Heart right ventricle (tissue), 16 donors: ENCODE measurements around the gene PLCB4. TPM values are rescaled to one million over a fixed set of nuclear protein-coding genes. Genes with fewer than 3 reads are reported as not detected.

Experiments used
- ATAC-seq, 8 donors: fragments of 200-7000 bp; cut with Tn5 transposase; one replicate each; pipeline ENCODE4 v1.9.1; 2020; ENCODE audit warnings: mild to moderate bottlenecking in 8 of 8, moderate library complexity in 8 of 8, moderate number of reproducible peaks in 1 of 8
- DNase-seq, 2 donors: peaks; one replicate each; pipeline ENCODE4 v3.0.0-alpha.2; 2020
- H3K27ac ChIP-seq, 10 donors: fragments of 200-600 bp; sonication (generic) in 2 of 10; one replicate each; pipeline versions ENCODE4 v1.5.0 to v1.8.0; 2020 to 2022; ENCODE audit warnings: mild to moderate bottlenecking in 3 of 10
- H3K27me3 ChIP-seq, 7 donors: fragments of 200-600 bp; one replicate each; pipeline ENCODE4 v1.8.0; 2021 to 2022; ENCODE audit warnings: mild to moderate bottlenecking in 2 of 7
- H3K36me3 ChIP-seq, 9 donors: fragments of 200-600 bp; sonication (generic) in 1 of 9; one replicate each; pipeline versions ENCODE4 v1.5.0 to v1.8.0; 2020 to 2022; ENCODE audit warnings: mild to moderate bottlenecking in 2 of 9
- H3K4me1 ChIP-seq, 9 donors: fragments of 200-600 bp; sonication (generic) in 1 of 9; one replicate each; pipeline versions ENCODE4 v1.5.0 to v1.8.0; 2020 to 2022; ENCODE audit warnings: mild to moderate bottlenecking in 4 of 9
- H3K4me3 ChIP-seq, 10 donors: fragments of 200-600 bp; sonication (generic) in 2 of 10; one replicate each; pipeline versions ENCODE4 v1.5.0 to v1.8.0; 2020 to 2022; ENCODE audit warnings: mild to moderate bottlenecking in 7 of 10, moderate library complexity in 2 of 10
- H3K9me3 ChIP-seq, 11 donors: fragments of 200-600 bp in 10 of 11; sonication (generic) in 2 of 11; one replicate each; pipeline versions ENCODE4 v1.5.0 to v1.8.0; 2013 to 2022; ENCODE audit warnings: mild to moderate bottlenecking in 2 of 11, control low read depth in 1 of 11, moderate library complexity in 1 of 11
- WGBS, 2 donors: extraction: QIAGEN DNeasy Blood & Tissue Kit; methylation state at CpG; one replicate each; pipeline ENCODE4 v1.1.7; 2013; ENCODE audit warnings: inconsistent platforms in 1 of 2; 5-methylcytosine and 5-hydroxymethylcytosine counted together
- intact Hi-C, 10 donors: fragments of 100-400 bp; cut with DNase I; formaldehyde crosslinking; loops; one replicate each; pipeline versions ENCODE4 v1.11.1 to v1.14.2; 2022
- polyA plus RNA-seq, 2 donors: library from polyadenylated mRNA; stranded (reverse); fragments of 200-250 nt; gene quantifications; one replicate each; pipeline ENCODE4 v1.2.3, GENCODE V29; 2013
- total RNA-seq, 10 donors: library from RNA; stranded (reverse); fragmentation: NEBNext Ultra II Directional in 3 of 10; extraction: Animal tissue kit (Norgen Biotek cat#: 25700) in 3 of 10; gene quantifications; one replicate each; pipeline versions ENCODE4 v1.2.1 to v1.2.4, GENCODE V29; 2021 to 2023
- TF ChIP-seq, protein P1 (sequence below), 9 donors: fragments of 200-600 bp; sonication (generic) in 2 of 9; IDR thresholded peaks; one replicate each; pipeline versions ENCODE4 v1.5.0 to v1.8.0; 2021 to 2022; ENCODE audit warnings: antibody characterized with exemption in 9 of 9, mild to moderate bottlenecking in 5 of 9, moderate library complexity in 1 of 9
- donor health status: Arrhythmogenic right ventricular cardiomyopathy.
- donor health status: ischemic (EF 13 %, LVEDD 7.1; RV severe dilation, severe dysfunction).
- donor health status: healthy with polysubstance abuse.
- donor health status: DM: no; HTN: yes; CAD: no.
- donor health status: DM: no; HTN: no; CAD: no.
- donor health status: ischemic (EF 25% LVEDD 6.9; RV normal size, moderate dysfunction).
- donor health status: ischemic (EF 25% LVEDD 5.7; RV mildly dilated, moderate dysfunction).
- donor health status: healthy.
- donor health status: DM: yes; HTN: yes; CAD: no.
- donor health status: Ischemic cardiomyopathy.
- donor health status: ischemic (EF 35%, LVEDD 5.7; RV mildly dilated, moderate dysfunction).
- donor health status: nonischemic (EF 11% LVEDD 7.7; RV severe dilation, severe dysfunction).
- donor health status: DM: yes; HTN: yes; CAD: no.
- donor health status: PGD.
- donor health status: ischemic (EF 29% LVEDD 5.4; RV normal size, mild dysfunction).
- donor health status: nonischemic (EF 23%, LVEDD 6.1; RV moderate dilation, normal function).

PLCB4 gene
- total and polyA plus RNA-seq, 12 donors = 3.6 to 33.3 (median 28.4) TPM

DNA sequence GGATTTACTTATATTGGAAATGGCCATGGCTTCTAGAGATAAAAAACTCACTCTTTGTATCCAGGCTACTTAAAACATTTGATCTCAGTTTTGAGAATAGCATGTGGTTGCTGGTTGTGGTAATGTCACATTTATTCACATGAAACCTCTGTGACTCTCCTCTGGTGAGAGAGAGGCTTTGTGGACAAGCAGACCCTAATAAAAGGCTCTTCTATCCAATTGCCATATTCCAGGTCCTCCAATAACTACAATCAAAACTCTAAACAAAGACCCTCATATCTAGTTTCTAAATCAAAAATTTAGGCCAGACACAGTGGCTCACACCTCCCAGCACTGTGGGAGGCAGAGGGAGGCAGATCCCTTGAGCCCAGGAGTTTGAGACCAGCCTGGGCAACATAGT lies 269.2 kb downstream of the PLCB4 start:
- peaks cover 0 to 12% (median 1%) of the 10 kb centered on the region in 9 donors for H3K4me1 ChIP-seq
- no peaks in the 10 kb centered on the region for H3K27me3 ChIP-seq
- ATAC-seq (no peak), DNase-seq (no peak)
- intact Hi-C loops = no loop called here
- no peaks in the 10 kb centered on the region for H3K9me3 ChIP-seq
- no peak overlapping the region for H3K27ac ChIP-seq
- TF ChIP-seq, protein P1, sequence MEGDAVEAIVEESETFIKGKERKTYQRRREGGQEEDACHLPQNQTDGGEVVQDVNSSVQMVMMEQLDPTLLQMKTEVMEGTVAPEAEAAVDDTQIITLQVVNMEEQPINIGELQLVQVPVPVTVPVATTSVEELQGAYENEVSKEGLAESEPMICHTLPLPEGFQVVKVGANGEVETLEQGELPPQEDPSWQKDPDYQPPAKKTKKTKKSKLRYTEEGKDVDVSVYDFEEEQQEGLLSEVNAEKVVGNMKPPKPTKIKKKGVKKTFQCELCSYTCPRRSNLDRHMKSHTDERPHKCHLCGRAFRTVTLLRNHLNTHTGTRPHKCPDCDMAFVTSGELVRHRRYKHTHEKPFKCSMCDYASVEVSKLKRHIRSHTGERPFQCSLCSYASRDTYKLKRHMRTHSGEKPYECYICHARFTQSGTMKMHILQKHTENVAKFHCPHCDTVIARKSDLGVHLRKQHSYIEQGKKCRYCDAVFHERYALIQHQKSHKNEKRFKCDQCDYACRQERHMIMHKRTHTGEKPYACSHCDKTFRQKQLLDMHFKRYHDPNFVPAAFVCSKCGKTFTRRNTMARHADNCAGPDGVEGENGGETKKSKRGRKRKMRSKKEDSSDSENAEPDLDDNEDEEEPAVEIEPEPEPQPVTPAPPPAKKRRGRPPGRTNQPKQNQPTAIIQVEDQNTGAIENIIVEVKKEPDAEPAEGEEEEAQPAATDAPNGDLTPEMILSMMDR (IDR thresholded peaks at IDR 0.05) = no peak
- no peak overlapping the region for H3K4me3 ChIP-seq
- peaks cover 0 to 33% (median 0%) of the 10 kb centered on the region in 9 donors for H3K36me3 ChIP-seq

DNA sequence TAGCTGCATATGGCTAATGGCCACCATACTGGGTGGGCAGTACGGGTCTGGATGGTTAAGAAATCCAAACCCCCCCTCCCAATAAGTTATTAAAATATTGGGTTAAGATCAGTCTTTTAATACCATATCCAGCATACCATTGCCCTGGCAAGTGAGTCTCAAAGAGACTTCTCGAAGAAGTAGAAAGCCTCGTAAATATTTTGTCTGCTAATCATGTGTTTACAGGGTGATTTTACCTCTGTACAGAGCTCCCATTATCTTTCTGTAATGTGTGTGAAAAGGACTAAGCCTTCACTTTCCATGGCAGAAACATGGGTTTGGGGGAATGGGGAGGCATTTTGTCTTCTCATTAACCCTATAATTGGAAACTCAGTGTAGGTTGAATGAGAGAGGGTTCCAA lies 270.8 kb downstream of the PLCB4 start:
- ATAC-seq (no peak), DNase-seq (no peak)
- WGBS, 2 donors = 82 to 97% methylated on average over 3 of the region's 3 CpGs
- Histone ChIP-seq H3K27ac (no peak overlapping the region), H3K27me3 (no peaks in the 10 kb centered on the region), H3K4me1 (peaks cover 7 to 24% (median 13%) of the 10 kb centered on the region in 9 donors), H3K9me3 (no peaks in the 10 kb centered on the region), H3K36me3 (peaks cover 0 to 33% (median 0%) of the 10 kb centered on the region in 9 donors), H3K4me3 (no peak overlapping the region)
- intact Hi-C loops = loop anchor here in 2 of 10 donors (10.0 kb wide), 2 partner anchors 55 to 75 kb away; no protein-coding TSS in a partner anchor
- TF ChIP-seq, protein P1 (IDR thresholded peaks at IDR 0.05) = no peak

DNA sequence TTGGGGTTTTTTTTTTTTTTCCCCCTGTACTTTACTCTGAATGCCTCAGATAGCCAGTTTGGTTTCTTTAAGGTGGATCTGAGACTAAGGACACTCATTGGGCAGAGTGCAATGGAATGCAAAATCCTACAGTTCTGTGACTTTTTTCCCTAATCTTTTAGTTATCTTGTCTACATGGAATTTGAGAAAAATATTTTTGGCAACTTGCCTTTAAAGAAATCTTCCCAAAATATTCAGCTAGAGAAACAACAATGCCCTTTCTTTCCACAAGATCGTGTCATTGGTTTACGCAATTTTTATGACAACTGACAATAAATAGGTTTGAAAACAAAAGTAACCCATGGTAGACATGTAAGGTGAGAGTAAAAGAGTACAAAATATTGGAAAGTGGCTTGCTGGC lies 273.8 kb downstream of the PLCB4 start:
- Histone ChIP-seq H3K4me3 (no peak overlapping the region), H3K27ac (no peak overlapping the region), H3K9me3 (no peaks in the 10 kb centered on the region), H3K4me1 (peaks cover 9 to 41% (median 27%) of the 10 kb centered on the region in 9 donors), H3K36me3 (peaks cover 0 to 36% (median 0%) of the 10 kb centered on the region in 9 donors), H3K27me3 (no peaks in the 10 kb centered on the region)
- DNase-seq (no peak), ATAC-seq (no peak)
- 80 to 83% methylated on average over 2 of the region's 2 CpGs for WGBS, 2 donors
- intact Hi-C loops = loop anchor here in 2 of 10 donors (10.0 kb wide), 2 partner anchors 58 to 78 kb away; no protein-coding TSS in a partner anchor
- TF ChIP-seq, protein P1 (IDR thresholded peaks at IDR 0.05) = no peak

DNA sequence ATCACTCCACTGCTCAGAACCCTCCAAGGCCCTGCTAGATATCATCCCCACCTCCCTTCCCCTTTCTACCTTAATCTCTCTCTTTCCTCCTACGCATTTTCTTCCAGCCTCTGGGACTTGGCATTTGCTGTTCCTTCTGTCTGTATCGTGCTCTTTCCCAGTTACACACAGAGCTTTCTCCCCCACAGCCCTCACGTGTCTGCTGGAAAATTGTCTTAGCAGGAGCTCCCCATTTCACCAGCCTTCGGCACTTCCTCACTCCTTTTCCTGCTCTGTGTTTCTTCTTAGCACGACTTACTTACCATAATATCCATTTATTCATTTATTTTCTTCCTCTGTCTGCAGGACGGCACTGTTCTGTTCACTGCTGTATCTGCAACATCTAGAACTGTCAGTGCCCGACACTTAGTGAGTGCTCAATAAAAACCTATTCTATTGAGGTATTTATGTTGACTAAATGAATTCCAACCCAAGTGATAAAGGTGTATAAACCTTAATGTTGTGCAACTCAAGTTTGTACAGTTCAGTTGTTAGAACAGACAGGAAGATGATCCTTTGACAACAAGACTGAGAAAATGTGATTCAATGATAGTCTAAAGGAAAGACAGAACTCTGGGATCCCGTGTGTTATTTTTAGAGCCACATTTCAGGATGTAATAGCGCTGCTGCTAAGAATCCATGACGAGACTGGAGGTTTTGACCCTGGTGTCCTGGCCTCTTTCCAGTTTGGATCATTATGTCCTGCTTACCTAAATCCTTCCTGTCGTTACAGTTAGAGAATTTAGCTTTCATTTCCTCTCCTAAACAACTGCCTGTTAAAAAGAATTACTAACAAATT lies 275.4 kb downstream of the PLCB4 start:
- ATAC-seq (peak; percentile 56 to 90 (median 80)), DNase-seq (peak in 1 of 2 donors; percentile 70)
- WGBS, 2 donors = 25 to 34% methylated on average over 11 of the region's 11 CpGs
- peaks cover 0 to 21% (median 0%) of the 10 kb centered on the region in 9 donors for H3K36me3 ChIP-seq
- H3K4me1 ChIP-seq = peaks cover 9 to 55% (median 32%) of the 10 kb centered on the region in 9 donors
- H3K9me3 ChIP-seq = no peaks in the 10 kb centered on the region
- TF ChIP-seq, protein P1 (IDR thresholded peaks at IDR 0.05) = no peak
- H3K27me3 ChIP-seq = no peaks in the 10 kb centered on the region
- peak overlapping the region in 1 of 10 donors; percentile 0 for H3K4me3 ChIP-seq
- intact Hi-C loops = loop anchor here in 2 of 10 donors (10.0 kb wide), 2 partner anchors 60 to 80 kb away; no protein-coding TSS in a partner anchor
- H3K27ac ChIP-seq = peak overlapping the region in 9 of 10 donors; percentile 16 to 79 (median 42)
